ENCODE data around the gene ZNF786.
"Not testable (repeated sequence)": the region's sequence is repeated elsewhere in the genome, so short reads cannot be mapped to it uniquely, and the experiment has no call there.

ZNF786 gene

GRCh38 chr7:149090397-149091195 lies at the start of gene ZNF786:
Gene ZNF786, minus strand, starts transcription at chr7:149090718. Its CDS starts 78 bp downstream, at chr7:149090640.
- peak; percentile 93 for DNase-seq (ENCODE audit: low spot score)

GRCh38 chr7:149136118-149136517 lies 45.6 kb upstream of the ZNF786 start:
- DNase-seq (ENCODE audit: low spot score): no peak

- no peak for DNase-seq (ENCODE audit: low spot score)
Measured at GRCh38 chr7:149133028-149133710, 42.7 kb upstream of the ZNF786 start.

GRCh38 chr7:149130572-149131198 lies 40.2 kb upstream of the ZNF786 start:
- DNase-seq (ENCODE audit: low spot score): no peak

GRCh38 chr7:149126662-149127266 lies 36.2 kb upstream of the ZNF786 start:
- DNase-seq (ENCODE audit: low spot score): peak; percentile 71

- peak; percentile 93 for DNase-seq (ENCODE audit: low spot score)
Measured at GRCh38 chr7:149125863-149126661, 35.5 kb upstream of the ZNF786 start, which contains the start of gene ZNF425. Gene ZNF425, minus strand, starts transcription at chr7:149126324. Its CDS starts 111 bp downstream, at chr7:149126213.

GRCh38 chr7:149125189-149125862 lies 34.8 kb upstream of the ZNF786 start:
- no peak for DNase-seq (ENCODE audit: low spot score)

GRCh38 chr7:149109969-149110368 lies 19.5 kb upstream of the ZNF786 start:
- DNase-seq (ENCODE audit: low spot score): no peak

GRCh38 chr7:149104749-149105148 lies 14.2 kb upstream of the ZNF786 start:
- DNase-seq (ENCODE audit: low spot score): no peak

- DNase-seq (ENCODE audit: low spot score): no peak
Measured at GRCh38 chr7:149104214-149104613, 13.7 kb upstream of the ZNF786 start.

GRCh38 chr7:149103424-149103823 lies 12.9 kb upstream of the ZNF786 start:
- DNase-seq (ENCODE audit: low spot score): no peak

- DNase-seq (ENCODE audit: low spot score): no peak
Measured at GRCh38 chr7:149102666-149103065, 12.1 kb upstream of the ZNF786 start.

GRCh38 chr7:149100821-149101220 lies 10.3 kb upstream of the ZNF786 start:
- DNase-seq (ENCODE audit: low spot score): no peak

- DNase-seq (ENCODE audit: low spot score): no peak
Measured at GRCh38 chr7:149099058-149099457, 8.5 kb upstream of the ZNF786 start.

GRCh38 chr7:149097088-149097487 lies 6.6 kb upstream of the ZNF786 start:
- no peak for DNase-seq (ENCODE audit: low spot score)

GRCh38 chr7:149093228-149093627 lies 2.7 kb upstream of the ZNF786 start:
- no peak for DNase-seq (ENCODE audit: low spot score)

GRCh38 chr7:149092244-149092643 lies 1.7 kb upstream of the ZNF786 start:
- not testable (repeated sequence) for DNase-seq (ENCODE audit: low spot score)

- DNase-seq (ENCODE audit: low spot score): no peak
Measured at GRCh38 chr7:149087376-149087775, 3.1 kb downstream of the ZNF786 start.

- no peak for DNase-seq (ENCODE audit: low spot score)
Measured at GRCh38 chr7:149085866-149086265, 4.7 kb downstream of the ZNF786 start.

- no peak for DNase-seq (ENCODE audit: low spot score)
Measured at GRCh38 chr7:149084407-149084806, 6.1 kb downstream of the ZNF786 start.

GRCh38 chr7:149081914-149082313 lies 8.6 kb downstream of the ZNF786 start:
- no peak for DNase-seq (ENCODE audit: low spot score)
